HG02759 (cell line): ENCODE results near the gene COL4A5.

ENCODE experiments used
- ATAC-seq: cut with Tn5 transposase; IDR thresholded peaks from one replicate; pipeline ENCODE4 v1.9.1; 2021; ENCODE audit warnings: mild to moderate bottlenecking, moderate library complexity; ENCODE audit not compliant: unreplicated experiment

The COL4A5 gene

GRCh38 chrX:108640817-108641216 is 201.2 kb downstream of the COL4A5 start:
- no peak for ATAC-seq

- no peak for ATAC-seq
These were observed 202.1 kb downstream of the COL4A5 start for GRCh38 chrX:108641589-108642272.

GRCh38 chrX:108642273-108642628 is 202.6 kb downstream of the COL4A5 start:
- ATAC-seq = no peak

- ATAC-seq = no peak
These were observed 225.1 kb downstream of the COL4A5 start for GRCh38 chrX:108664701-108665100.

- no peak for ATAC-seq
These were observed 226.5 kb downstream of the COL4A5 start for GRCh38 chrX:108666101-108666500.

GRCh38 chrX:108671526-108671925 is 231.9 kb downstream of the COL4A5 start:
- no peak for ATAC-seq

- ATAC-seq = no peak
These were observed 257.1 kb downstream of the COL4A5 start for GRCh38 chrX:108696690-108697089.

- ATAC-seq = peak; percentile 61
These were observed 259.7 kb downstream of the COL4A5 start for GRCh38 chrX:108699368-108699767.

GRCh38 chrX:108701633-108702032 is 262.0 kb downstream of the COL4A5 start:
- no peak for ATAC-seq

GRCh38 chrX:108702530-108702929 is 262.9 kb downstream of the COL4A5 start:
- no peak for ATAC-seq

GRCh38 chrX:108704839-108705238 is 265.2 kb downstream of the COL4A5 start:
- no peak for ATAC-seq

- ATAC-seq = no peak
These were observed 273.2 kb downstream of the COL4A5 start for GRCh38 chrX:108712886-108713285.

GRCh38 chrX:108722561-108722960 is 282.9 kb downstream of the COL4A5 start:
- ATAC-seq = no peak

- ATAC-seq = no peak
These were observed 287.1 kb downstream of the COL4A5 start for GRCh38 chrX:108726748-108727147.

- ATAC-seq = no peak
These were observed 291.5 kb downstream of the COL4A5 start for GRCh38 chrX:108731153-108731552.

- ATAC-seq = no peak
These were observed 293.1 kb downstream of the COL4A5 start for GRCh38 chrX:108732630-108733321.

- no peak for ATAC-seq
These were observed 294.8 kb downstream of the COL4A5 start for GRCh38 chrX:108734426-108734825.

GRCh38 chrX:108735091-108735678 is 295.5 kb downstream of the COL4A5 start:
- ATAC-seq = peak; percentile 60

GRCh38 chrX:108735679-108736508 is 296.3 kb downstream of the COL4A5 start:
- ATAC-seq = peak; percentile 33

GRCh38 chrX:108736509-108737479 is 297.2 kb downstream of the COL4A5 start, which contains the start of gene IRS4:
Gene IRS4 (minus strand): TSS chrX:108736563.
- ATAC-seq = peak; percentile 36
